Measurements from ENCODE around the gene STUB1.

Gene STUB1

DNA sequence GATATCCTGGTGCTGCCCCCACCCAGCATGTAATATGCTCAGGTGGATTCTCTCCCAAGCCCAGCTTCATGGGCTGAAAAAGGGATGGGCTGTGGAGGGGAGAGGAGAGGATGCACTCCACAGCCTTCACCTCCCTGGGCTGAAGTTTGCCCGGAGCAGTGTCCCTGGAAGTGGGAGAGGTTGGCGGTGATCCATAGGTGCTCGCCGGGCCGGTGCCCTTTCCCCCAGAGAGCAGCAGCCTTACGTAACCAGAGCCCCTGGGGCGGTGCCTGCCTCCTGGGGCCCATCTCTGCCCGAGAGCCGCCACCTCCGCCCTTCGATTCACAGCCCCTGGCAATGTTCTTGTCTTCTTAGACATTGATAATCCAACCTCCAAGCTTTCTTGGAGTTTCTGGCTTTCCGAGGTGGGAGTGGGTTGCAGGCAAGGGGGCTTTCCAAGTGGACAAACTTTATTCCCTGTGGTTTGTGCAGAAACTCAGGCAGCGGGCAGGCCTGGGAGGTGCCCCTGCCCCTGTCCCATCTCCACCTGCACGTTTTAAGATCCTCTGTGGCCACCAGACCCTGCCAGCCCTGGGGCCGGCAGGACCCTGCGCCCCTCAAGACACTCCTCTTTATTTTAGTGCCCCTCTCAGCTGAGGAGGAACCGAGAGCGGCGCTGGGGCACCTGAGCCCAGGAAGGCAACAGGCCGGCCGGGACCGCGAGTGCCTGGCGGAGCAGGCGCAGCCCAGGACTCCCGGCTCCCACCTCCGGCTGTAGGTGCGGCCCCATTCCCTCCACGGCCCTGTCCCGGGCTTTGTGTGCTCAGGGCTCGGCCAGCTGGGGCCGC is 34.1 kb upstream of the STUB1 start:
- DNase-seq = no peak

DNA sequence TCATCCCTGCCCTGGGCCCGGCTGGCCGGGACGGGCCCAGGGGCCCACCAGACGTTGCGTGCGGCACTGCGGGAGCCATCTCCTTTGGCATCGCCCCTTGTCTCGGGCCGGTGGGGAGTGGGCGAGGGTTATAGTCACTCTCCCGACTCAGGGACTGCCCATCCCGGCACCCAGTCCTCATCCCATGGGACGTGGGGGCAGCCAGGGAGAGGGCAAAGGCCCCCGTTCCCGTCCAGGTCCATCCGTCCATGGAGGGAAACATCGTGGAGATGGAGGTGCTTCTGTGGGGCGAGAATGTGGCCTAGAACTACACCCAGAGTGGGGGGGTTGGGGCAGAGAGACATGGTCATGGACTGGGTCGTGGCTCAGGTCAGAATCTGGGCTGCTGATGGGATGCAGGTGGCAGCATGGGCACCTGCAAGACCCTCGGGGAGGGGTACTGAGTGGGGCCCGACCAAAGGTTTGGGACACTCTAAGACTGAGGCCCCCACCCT is 33.5 kb upstream of the STUB1 start:
- no peak for DNase-seq

DNA sequence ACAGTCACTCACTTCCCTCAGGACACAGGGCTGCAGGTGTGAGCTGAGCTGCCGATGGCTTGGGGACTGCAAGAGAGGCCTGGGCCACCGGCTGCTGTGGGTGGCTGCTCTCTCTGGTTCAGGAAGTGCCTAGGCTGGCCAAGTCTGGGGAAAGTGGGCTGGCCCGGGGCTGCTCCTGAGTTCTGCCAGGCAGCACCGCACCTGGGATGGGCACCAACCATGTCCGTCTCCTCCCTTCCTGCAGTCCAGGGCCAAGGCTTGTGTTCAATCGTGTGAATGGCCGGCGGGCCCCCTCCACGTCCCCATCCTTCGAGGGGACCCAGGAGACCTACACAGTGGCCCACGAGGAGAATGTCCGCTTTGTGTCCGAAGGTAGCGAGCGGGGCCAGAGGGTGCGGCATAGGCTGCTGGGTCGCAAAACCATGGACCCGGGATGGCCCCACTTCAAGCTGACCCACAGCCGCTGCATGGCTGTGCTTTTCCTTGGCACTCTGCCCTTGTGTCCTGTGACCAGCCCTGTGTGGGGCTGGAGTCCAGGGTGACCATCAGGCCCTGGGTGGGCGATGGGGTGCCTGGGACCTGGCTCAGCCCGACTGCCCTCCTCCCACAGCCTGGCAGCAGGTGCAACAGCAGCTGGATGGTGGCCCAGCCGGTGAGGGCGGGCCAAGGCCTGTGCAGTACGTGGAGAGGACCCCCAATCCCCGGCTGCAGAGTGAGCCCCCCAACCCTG is 32.9 kb upstream of the STUB1 start:
- no peak for DNase-seq

DNA sequence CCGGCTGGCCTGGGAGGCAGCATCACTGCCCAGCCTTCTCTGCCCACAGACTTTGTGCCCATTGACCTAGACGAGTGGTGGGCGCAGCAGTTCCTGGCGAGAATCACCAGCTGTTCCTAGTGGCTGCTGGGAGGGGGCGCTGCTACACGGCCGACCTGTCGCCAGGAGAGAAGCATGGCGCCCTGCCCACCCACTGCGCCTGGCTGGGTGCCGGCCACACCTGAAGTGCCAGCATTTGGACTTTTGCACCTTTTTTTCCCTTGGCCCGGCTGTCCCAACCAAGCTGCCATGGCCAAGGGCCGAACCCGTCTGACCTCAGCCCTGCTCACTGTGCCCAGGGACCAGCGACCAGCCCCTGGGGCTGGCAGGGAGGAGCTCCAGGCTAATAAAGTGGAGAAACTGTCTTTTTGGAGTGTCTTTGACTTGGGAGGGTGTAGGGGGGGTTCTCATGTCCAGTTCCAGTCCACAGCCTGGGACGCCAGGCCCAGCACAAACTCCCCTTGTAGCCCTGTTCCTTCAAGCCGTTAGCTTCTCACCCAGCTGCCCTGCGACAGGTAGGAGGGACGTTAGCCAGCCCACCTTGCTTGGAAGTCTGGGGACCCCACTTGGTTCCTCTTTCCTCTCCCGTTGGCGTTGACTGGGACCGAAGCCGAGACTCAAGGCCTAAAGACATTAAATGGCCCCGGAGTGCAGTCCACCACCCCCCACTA is 32.0 kb upstream of the STUB1 start:
- DNase-seq = peak; percentile 81

DNA sequence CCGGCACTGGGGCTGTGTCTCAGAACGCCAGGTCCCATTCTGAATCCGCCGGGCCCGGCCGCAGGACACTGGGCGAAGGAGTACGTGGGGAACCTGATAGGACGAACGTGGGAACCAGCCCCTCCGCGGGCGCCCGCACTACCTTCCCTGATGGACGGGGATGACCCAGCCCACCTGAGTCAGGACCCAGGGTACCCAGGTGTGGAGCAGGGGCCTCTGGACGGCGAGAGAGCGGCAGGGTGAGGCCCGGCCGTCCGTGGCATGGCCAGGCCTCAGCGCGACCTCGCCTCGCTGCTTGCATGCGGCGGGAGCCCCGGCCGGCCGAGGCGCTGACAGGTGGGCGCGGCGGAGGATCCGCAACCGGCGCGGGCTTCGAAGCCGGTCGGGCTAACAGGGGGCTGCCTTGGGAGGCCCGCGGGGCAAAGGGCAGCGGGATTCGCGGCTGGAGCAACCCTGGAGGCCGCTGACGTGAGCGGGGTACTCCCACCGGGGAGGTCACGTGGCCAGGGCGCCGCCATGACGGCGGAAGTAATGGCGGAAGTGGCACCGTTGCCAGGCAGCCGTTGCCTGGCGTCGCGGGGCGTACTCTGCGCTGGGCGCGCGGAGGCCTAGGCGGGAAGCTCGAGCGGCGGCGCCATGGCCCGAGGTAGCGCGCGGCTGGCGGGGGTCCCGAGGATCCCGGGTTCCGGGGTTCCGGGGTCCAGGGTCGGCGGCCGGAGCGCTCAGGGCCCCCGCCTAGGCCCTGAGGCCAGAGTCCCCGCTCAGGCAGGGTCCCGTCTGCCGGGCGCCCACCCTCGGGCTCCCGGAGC is 31.2 kb upstream of the STUB1 start, which contains the start of gene WDR90:
Gene WDR90 (plus strand): TSS at position 585 of the 809 bp plus-strand sequence. CDS start 52 bp downstream, at position 637.
- DNase-seq = peak; percentile 97

DNA sequence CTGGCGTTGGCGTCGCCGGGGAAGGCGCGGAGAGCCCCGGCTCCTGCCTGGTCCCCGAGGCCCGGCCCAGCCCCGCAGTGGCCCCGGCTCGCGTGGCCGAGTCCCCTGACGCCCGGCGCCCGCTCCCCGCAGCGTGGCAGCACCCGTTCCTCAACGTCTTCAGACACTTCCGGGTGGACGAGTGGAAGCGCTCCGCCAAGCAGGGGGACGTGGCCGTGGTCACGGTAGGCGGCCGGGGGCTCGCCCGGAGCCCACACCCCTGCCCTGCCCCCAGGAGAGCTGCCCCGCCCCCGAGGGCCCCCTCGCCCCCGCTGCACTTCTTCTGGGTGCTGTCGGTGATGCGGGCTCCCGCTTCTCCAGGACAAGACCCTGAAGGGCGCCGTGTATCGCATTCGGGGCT is 30.6 kb upstream of the STUB1 start:
- peak; percentile 61 for DNase-seq

DNA sequence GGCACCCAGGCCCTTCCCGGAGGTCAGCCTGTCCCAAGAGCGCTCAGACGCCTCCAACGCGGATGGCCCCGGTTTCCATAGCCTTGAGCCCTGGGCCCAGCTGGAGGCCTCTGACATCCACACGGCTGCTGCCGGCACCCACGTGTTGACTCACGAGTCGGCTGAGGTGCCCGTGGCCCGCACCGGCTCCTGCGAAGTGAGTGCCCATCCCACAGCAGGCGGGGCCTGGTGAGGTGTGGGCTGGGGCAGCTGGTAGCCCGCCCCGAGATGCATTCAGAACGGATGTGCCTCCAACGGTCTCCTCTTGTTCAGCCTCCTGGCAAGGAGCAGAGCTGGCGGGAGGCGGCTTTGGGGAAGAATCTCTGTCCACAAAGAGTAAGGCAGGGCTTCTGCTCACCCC is 28.4 kb upstream of the STUB1 start:
- no peak for DNase-seq

DNA sequence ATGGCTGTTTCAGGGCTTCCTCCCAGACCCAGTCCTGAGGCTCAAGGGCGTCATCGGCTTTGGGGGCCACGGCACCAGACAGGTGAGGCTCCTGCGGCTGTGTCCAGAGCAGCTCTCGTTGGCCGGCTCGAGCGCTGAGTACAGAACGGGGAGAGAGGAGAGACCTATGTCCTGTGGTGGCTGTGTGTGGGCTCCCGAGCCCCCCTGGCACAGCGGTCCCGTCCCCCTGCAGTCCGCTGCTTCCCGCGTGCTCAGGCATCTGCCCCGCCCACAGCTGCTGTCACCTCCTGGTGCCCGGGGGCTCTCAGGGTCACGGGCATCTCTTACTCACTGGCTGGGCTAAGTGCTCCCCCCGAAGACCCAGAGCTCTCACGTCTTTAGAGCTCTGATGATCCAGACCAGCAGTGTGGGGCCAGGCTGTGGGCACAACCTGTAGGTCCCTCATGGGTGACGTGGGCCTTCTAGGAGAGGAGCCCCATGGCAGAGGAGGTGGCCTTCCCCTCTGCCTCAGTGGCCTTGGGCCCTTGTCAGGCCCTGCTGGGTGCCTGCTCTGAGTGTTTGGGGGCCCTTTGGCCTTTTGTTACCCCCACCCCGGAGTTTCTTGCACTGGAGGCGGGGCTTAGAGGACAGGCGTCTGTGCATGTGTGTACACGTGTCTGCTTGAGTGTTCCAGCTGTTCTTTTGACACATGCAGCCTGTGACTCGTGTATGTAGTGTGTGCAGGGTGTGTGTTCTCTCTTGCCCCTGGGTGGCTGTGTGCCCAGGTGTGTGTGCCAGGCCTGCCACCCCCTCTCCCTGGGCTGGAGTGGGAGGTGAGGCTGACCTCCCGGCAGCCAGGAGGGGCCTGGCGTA is 27.5 kb upstream of the STUB1 start:
- DNase-seq = no peak

DNA sequence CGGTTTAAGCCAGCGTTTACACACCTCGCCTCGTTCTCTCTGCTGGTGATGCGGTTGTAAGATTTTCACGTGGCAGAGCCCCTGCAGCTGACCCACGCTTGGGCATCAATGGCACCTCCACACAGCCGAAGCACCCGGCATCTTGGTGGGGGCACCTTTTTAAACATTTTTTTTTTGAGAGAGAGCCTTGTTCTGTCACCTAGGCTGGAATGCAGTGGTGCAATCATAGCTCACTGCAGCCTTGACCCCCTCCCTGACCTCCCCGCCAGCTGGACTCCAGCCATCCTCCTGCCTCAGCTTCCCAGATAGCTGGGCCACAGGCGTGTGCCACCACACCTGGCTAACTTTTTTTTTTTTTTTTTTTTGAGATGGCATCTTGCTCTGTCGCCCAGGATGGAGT is 26.2 kb upstream of the STUB1 start:
- DNase-seq = no peak

DNA sequence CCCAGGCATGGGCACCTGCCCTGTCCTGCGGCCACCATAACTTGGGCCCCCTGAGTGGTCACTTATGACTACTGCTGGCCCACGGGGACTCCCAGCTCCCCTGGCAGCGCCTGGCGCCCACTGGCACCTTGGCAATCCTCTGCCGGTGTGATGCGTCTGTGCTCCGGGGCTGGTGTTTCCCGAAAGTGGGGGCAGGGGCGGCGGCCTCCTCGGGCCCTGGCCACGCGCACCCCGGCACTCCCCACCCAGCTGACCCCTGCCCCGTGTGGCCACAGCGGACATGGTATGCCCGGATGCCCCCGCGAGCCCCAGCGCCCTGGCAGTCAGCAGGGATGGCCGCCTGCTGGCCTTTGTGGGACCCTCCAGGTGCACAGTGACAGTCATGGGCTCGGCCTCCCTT is 22.7 kb upstream of the STUB1 start:
- no peak for DNase-seq

DNA sequence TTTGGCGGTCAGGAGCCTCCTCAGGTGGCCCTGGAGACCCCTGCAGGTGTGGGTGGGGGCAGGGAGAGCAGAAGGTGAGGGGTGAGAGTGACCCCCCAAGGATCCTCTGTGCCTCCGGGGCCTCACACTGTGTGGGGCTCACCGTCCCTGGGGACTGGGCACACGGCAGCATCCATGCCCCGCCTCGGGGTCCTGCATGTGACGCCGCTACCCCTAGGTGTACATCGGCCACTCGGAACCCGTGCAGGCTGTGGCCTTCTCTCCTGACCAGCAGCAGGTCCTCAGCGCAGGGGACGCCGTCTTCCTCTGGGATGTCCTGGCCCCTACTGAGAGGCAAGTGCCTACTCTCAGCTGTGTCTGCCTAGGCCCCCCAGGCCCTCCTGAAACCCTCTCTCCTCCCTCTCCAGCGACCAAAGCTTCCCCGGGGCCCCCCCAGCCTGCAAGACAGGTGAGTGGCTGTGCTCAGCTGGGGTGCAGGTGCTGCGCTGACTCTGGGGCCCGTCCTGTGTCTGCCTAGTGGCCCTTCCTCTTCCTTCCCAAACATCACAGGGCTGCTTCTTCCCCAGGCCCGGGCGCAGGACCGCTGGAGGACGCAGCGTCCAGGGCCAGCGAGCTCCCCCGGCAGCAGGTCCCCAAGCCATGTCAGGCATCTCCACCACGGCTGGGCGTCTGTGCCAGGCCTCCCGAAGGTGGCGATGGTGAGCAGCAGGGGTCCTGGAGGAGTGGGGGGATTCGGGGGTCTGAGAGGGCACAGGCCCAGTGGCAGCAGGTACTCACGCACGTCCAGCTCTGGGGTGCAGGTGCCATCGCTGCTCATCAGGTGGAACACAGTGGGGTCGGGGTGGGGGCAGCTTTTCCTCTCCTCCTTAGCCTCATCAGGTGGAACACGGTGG is 21.3 kb upstream of the STUB1 start:
- DNase-seq = no peak

DNA sequence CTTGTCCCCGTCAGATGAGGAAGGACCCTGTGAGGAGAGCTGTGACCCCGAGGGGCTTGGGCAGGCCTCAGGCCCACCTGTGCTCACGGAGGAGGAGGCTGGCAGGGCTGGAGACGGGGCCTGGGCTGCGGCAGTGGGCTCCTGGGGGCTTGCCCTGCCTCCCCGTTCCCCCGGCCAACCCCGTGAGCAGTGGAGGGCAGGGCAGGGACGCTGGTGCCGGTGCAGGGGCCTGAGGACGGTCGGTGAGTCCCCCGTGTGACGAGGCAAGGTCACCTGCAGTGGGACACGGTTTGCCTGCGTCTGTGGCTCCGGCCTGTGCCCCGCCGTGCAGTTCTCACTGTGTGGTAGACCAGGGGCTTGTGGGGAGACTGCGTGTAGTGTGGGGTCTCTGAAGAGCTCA is 20.6 kb upstream of the STUB1 start:
- DNase-seq = no peak

DNA sequence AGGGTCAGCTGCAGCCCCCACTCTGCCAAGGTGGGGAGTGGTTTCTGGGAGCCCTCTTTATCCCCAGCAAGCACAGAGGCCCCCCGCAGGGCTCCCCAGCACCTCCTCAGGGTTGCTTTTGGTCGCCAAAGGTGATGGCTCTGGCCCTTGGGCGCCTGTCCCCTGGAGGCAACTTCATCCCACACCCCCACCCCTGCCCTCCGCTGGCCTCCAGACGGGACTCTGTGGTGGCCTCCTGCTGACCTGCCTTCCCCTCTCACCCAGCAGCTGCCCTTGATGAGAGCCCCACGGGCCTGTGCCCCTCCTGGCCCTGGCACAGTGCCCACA is 20.1 kb upstream of the STUB1 start:
- DNase-seq = no peak

DNA sequence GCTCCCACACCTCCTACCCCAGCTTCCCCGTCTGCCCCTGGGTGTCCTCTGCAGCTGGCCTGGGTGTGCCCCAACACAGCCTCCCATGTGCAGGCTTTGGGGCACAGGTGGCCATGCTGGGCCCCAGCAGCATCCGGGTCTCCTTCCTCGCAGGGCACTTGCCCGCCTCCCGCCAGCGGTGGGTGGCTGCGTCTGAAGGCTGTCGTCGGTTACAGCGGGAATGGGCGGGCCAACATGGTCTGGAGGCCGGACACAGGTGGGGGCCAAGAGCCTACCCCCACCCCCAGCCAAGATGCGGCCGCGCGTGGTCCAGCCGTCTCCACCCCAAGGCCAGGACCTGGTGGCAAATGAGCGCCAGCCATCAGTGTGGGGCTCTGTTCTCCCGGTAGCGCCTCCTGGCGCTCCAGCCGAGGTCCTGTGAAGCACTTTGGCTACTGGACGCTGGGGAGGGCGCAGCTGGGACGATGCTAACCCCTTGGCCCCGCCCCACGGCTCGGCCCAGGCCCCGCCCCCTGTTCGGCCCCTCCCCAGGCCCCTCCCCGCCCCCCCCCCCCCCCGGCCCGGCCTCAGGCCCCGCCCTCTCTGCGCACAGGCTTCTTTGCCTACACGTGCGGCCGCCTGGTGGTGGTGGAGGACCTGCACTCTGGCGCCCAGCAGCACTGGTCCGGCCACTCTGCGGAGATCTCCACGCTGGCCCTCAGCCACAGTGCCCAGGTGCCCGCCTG is 19.6 kb upstream of the STUB1 start:
- peak; percentile 86 for DNase-seq

DNA sequence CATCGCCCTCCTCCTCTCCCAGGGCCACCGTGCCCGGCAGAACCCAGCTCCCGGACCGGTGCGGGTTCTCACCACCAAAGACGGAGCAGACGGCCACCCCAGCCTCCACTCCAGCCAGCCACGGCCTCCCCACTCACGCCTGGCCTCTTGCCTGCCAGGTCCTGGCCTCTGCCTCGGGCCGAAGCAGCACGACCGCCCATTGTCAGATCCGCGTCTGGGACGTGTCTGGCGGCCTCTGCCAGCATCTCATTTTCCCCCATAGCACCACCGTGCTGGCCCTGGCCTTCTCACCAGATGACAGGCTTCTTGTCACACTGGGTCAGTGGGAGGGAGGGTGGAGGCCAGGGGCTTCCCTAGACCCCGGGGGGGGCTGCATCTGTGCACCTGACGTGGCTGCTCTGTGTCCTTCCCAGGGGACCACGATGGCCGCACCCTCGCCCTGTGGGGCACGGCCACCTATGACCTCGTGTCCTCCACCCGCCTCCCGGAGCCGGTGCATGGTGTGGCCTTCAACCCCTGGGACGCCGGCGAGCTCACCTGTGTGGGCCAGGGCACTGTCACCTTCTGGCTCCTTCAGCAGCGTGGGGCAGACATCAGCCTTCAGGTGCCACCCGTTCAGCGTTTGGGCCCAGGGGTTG is 18.9 kb upstream of the STUB1 start:
- no peak for DNase-seq

DNA sequence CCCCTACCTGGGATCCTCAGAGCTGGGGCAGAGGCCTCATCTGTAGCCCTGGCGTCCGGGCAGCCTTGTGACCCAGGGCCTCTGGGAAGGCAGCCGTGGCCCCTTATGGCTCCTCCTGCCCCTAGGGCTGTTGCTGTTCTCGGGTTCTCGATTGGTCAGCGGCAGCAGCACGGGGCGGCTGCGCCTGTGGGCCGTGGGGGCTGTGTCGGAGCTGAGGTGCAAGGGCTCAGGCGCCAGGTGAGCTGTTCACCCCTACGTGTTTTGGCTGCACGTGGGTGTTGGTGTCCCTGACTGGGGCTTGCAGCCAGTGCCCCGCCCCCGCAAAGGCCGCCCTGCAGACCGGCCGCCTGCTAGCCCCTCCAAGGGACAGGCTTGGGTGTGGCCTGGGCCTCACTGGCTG is 18.1 kb upstream of the STUB1 start:
- no peak for DNase-seq

DNA sequence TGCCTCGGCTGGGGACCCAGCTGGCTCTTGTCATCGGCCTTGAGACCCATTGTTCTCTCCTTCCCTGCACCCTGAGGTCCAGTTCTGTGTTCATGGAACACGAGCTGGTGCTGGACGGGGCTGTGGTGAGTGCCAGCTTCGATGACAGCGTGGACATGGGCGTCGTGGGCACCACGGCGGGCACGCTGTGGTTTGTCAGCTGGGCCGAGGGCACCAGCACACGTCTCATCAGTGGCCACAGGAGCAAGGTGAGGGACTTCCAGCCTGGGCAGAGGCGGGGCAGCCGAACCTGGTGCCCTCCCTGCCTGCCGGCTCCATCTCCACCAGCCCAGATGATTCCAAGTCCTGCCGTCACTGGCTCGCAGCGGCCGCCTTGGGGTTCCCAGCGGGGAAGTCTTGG is 17.6 kb upstream of the STUB1 start:
- DNase-seq = no peak

DNA sequence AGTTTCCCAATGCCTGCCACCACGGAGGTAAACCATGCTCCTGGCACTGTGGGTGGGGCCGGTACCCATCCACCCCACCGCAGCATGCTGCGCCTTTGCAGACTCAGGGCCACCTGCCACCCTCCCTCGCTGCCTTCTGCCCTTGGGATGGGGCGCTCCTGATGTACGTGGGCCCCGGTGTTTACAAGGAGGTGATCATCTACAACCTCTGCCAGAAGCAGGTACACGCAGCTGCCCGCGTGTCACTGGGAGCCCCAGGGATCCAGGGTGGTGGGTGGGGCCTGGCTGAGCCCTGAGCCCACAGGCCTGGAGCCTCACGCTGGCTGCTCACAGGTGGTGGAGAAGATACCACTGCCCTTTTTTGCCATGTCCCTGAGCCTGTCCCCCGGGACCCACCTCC is 13.6 kb upstream of the STUB1 start:
- no peak for DNase-seq

DNA sequence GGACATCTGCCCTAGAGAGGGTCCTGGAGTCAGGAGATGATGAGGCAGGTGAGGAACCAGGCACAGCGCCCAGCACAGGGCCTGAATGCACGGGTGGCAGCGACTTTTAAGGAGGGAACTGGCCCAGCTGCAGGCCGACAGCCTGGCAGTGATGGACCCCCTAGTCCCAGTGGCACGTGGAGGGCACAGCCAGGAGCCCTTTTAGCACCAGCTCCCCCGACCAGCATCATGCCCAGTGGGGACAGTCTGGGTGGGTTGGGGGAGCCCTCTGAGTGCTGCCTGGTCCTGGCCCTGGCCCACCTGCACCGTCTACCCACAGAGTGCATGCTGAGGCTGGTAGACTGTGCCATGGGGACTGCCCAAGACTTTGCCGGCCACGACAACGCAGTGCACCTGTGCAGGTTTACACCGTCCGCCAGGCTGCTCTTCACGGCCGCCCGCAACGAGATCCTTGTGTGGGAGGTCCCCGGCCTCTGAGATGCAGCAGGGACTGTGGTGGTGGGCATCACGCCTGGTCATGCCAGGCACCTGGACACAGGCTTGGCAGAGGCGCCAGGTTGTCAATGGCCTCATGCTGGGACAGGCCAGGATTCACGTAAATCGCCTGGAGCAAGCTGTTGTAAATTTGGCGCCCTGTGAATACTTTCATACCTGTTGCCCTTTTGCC is 13.0 kb upstream of the STUB1 start:
- peak; percentile 59 for DNase-seq

All from NCI-H69 (cell line).